Effector CD8-positive, alpha-beta T cell (primary cell): ENCODE results near the gene RAB7A.
"Not testable (repeated sequence)": the region's sequence is repeated elsewhere in the genome, so short reads cannot be mapped to it uniquely, and the experiment has no call there.

ENCODE experiments used
- DNase-seq: peaks from one replicate; lab custom pipeline; 2025; lab: John Stamatoyannopoulos, UW

The RAB7A gene

DNA sequence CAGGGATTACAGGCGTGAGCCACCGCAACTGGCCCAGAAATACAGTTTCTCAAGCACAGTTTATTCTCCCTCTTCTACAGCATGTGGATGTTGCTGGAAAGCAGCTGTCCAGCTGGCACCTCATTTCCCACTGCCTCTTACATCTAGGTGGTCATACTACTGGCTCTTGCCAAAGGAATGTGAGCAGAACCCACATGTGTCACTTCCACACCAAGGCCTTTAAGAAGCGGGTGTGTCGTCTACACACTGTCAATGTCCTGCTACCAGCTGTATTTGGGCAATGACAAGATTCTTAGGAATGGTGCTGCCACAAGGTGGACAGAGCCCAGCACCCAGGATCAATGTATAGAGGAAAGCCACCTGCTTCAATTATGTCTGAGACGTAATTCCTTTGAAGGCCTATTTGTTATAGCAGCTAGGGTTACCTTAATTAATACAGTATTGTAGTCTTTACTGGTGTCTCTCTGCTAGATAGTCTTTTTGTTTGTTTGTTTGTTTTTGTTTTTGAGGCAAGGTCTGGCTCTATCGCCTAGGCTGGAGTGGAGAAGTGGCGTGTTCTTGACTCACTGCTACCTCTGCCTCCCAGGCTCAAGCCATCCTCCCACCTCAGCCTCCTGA is 15.1 kb upstream of the RAB7A start:
- DNase-seq, result no peak

DNA sequence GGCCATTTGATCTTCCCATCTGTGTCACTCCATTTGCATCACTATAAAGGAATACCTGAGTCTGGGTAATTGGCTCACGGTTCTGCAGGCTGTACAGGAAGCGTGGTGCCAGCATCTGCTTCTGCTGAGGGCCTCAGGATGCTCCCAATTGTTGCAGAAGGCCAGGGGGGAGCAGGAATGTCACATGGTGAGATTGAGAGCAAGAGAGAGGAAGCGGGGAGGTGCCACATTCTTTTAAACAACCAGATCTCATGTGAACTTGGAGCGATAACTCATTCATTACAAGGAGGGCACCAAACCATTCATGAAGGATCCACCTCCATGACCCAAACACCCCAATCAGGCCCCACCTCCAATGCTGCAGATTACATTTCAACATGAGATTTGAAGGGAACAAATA is 13.1 kb upstream of the RAB7A start:
- no peak for DNase-seq

DNA sequence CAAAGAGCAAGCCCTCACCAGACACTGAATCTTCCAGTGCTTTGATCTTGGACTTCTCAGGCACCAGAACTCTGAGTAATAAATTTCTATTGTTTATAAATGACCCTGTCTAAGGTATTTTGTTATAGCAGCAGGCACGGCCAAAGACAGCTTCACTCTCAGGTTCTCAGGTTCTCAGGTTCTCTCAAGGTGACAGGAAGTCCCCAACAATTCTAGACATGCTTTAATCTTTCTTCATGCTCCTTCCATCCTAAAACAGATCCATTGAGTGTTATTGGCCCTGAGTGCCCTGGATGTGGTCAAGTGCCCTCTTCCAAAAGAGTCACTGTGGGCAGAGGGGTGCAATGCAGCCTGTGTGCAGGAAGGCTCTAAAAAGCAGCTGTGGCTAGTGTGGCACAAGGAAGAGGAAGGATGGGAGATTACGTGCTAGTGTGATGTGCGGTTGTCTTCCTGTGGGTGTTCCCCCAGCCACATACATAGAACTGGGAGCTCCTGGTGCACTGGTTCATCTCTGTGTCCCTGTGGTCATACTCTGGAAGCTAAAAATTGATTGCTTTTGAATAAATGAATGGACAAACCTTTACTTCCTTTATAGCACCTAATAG is 11.0 kb upstream of the RAB7A start:
- no peak for DNase-seq

DNA sequence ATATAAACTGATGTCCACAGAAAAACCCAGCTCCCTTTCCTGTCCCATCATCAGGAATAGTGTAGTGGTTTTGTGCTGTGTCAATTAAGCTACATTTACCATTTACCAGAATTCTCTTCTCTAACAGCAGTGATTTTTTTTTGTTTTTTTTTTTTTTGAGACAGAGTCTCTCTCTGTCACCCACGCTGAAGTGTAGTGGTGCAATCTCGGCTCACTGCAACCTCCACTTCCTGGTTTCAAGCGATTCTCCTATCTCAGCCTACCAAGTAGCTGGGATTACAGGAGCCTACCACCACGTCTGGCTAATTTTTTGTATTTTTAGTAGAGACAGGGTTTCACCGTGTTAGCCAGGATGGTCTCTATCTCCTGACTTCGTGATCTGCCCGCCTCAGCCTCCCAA is 7.1 kb upstream of the RAB7A start:
- DNase-seq, result not testable (repeated sequence)

DNA sequence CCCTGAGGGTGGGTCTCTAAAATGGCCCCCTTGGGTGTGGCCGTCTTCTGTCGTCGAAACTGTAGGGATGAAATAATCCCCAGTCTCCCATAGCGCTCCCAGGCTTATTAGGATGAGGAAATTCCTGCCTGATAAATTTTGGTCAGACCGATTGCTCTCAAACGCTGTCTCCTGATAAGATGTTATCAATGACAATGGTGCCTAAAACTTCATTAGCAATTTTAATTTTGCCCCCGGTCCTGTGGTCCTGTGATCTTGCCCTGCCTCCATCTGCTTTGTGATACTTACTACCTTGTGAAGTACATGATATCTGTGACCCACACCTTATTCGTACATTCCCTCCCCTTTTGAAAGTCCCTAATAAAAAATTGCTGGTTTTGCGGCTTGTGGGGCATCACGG is 5.1 kb upstream of the RAB7A start:
- no peak for DNase-seq

DNA sequence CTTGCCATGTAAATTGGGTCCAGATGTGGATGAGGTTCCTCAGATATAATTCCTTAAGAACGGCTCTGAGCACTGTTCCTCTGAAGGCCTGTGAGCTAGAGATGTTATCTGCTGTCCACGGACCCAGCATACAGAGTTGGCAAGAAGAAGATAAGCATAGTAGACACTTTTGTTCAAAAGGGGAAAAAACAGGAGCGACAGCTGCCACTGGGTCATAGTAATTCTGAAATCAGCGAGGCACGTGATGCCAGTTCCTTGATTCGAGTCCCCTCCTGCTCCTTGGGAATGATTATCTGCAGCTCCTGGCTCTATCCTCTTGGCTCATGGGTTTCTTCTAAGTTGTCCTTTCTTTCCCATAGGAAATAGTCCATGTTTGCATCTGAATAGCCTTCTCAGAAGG is 2.5 kb upstream of the RAB7A start:
- no peak for DNase-seq

DNA sequence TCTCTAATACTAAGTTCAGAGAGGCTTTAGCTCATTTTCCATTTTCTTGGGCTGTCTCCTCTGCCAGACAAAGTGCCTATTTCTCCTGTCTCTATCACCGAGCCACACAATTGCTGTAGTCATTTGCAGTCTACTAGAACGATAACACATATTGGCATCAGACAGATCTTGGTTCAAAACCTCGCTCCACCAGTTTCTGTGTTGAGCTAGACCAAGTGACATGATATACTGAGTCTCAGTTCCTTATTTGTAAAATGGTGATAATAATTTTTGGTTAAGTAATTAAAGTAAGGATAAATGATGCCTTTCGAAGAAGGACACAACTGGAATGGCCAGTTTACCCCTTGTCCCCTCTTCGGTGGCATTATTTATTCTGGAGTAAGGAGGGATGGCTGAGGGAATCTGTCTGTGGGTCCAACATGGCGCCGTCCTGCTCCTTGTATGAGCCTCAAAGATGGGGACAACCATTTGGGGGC is 398 bp upstream of the RAB7A start:
- DNase-seq, result no peak

DNA sequence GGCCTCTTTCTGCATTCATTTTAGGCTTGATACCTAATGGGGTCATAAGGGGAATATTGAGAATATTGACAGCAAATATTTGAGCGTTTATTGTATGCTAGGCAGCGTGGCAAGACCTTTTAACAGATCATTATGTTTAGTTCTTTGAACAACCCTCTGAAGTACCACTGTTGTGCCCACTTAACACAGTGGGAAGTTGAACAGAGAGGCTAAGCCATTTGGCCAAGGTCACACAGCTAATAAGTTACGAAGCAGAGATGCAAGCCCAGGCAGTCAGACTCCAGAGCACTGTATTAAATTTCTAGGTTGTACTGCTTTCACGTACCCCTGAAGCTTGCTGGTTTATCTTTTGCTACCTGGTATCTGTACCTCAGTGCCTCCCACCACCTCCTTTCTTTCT is 1.1 kb downstream of the RAB7A start:
- DNase-seq, result no peak

DNA sequence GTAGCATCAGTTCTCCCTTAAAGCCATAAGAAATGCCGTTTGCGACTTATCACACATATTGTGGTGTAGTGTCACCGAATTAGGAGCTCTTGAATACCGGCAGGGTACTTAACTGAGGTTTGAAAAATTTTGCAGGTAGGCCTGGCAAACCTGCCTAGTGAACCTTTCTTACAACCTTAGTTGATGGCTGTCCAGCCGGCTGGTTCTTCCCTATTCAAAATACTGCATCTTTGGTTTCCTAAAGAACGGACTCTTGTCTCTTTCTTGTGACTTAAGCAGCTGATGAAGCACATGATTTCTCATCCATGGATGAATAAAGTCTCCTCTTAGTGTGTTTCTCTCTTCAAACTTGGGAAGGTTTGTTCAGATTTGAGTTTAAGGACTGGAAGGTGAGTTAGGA is 1.5 kb downstream of the RAB7A start:
- no peak for DNase-seq

DNA sequence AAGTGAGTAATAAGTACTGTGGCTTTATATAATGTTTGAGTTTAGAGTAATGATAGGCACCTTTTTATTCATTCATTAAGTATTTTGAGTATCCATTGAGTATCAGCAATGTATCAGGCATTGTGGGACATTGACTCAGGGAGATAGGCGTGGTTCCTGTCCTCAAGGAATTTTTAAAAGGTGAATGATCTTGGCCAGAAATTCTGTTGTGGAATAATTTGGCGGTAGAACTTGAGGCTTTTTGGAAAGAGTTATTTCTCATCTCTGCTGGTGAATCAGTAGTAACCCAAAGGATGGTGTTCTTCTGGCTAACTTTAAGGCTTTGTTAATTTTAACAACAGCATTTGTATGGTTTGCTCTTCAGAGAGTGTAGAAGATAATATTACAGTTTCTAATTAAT is 2.0 kb downstream of the RAB7A start:
- no peak for DNase-seq

DNA sequence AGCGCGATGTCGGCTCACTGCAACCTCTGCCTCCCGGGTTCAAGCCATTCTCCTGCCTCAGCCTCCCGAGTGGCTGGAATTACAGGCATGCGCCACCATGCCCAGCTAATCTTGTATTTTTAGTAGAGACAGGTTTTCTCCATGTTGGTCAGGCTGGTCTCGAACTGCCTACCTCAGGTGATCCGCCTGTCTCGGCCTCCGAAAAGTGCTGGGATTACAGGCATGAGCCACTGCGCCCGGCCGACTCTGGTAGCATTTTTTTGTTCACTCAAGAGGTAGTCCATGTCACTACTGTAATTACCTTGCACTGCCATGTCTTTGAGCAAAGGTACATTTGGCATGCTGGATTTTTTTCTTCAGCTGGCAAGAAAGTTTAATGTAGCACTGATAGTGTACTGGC is 2.5 kb downstream of the RAB7A start:
- not testable (repeated sequence) for DNase-seq

DNA sequence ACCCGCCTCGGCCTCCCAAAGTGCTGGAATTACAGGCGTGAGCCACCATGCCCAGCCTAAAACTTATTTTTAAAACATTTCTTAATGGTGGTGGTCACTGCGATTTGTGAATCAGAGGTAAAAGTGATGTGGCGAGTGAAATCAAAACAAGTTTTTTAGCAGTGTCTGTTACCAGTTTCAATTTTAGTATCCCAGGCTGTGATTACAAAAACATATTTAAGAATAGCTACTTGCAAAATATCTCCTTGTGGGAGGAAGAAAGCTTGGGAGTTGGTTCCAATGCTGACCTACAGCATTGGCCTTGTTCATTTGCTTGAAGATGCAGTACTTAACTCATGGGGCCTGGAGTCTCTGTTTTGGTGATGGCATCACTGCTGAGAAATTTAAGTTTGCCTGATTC is 4.5 kb downstream of the RAB7A start:
- DNase-seq, result no peak

DNA sequence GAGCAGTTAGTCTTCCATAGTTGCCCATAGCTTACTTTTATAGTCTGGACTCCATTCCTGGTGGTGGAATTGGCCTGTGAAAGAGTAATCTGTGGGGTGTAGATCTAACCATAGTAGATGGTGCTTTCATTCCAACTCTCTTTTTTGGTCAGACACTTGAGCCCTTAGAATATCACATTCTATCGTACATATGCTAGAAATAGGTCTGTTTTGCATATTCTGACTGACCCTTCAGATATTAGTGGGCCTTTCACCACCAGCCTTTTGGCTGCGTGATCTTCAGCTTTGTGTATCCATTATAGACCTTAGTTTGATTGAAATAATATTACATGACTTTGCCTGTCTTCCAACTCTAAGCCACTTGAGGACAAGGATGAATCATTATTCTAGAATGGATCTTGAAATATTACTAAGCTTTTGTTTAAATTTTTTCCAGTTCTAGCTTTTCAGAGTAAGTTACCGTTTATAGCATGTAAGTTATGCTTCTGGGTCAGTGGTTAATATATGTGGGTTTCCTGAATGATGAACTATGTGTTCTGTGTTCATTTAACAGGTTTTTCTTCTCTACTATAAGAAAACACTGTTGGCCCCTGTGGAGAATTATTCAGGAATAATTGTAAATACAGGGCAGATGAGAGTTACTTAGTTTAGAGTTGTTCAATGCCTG is 8.7 kb downstream of the RAB7A start:
- no peak for DNase-seq

DNA sequence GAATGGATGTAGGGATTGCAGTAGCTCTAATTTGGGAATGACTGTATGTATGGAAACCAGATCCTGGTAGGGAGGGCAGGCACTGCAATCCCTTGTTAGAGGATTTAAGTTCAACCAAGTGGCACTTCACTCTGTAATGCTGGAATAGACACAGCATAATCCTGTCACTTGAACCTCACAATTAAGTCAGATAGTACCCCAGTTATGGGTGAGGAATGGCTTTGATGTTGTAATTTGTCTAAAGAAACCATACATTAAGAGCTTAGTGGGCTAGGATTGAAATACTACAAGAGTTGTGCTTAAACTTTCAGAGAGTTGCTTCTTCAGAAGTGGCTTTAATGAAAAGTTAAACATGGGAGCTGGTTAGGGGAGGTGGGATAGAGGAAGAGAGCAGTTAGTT is 9.3 kb downstream of the RAB7A start:
- no peak for DNase-seq

DNA sequence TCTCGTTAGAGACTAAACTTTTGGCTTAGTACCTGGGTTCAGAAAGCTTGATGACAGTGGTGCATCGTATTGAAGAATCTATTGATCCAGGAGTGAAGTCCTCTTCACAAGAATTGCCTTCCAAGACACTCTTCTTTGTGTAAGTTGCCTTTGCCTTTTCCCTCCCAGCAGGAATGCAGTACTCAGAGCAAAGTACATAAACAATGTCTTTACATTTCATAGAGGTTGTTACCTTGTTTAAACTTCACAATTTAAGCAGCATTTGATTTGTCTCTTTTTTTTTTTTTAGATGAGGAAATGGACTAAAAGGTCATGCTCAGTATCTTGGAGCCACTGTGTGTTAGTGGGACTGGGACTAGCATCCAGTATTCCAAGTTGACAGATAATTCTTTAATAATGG is 9.9 kb downstream of the RAB7A start:
- DNase-seq, result no peak

DNA sequence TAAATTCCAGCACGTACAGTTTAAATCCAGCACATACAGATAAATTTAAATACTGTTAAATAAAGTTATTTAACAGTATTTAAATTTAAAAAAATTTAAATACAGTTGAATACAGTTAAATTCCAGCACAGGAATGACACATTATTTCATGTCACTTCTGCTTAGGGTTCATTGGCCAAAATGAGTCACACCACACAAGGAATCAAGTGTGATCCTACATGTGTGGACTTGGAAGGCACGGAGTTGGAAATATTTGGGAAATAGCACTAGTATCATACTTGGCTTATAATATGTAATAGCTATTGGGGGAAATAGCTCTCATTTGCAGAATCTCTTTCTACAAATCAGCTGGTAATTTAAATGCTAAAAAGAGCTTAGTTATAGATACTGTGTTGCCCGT is 10.6 kb downstream of the RAB7A start:
- DNase-seq, result no peak

DNA sequence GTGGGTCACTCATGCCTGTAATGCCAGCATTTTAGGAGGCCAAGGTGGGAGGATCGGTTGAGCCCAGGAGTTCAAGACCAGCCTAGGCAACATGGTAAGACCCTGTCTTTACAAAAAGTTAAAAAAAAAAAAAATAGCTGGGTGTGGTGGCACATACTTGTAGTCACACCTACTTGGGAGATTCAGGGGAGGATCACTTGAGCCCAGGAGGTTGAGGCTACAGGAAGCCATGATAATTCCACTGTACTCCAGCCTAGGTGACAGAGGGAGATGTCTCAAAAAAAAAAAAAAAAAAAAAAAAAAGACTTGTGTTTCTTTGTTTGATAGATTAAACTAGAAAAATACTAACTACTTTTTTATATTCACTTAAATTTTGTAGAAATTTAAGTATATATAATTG is 14.6 kb downstream of the RAB7A start:
- no peak for DNase-seq

DNA sequence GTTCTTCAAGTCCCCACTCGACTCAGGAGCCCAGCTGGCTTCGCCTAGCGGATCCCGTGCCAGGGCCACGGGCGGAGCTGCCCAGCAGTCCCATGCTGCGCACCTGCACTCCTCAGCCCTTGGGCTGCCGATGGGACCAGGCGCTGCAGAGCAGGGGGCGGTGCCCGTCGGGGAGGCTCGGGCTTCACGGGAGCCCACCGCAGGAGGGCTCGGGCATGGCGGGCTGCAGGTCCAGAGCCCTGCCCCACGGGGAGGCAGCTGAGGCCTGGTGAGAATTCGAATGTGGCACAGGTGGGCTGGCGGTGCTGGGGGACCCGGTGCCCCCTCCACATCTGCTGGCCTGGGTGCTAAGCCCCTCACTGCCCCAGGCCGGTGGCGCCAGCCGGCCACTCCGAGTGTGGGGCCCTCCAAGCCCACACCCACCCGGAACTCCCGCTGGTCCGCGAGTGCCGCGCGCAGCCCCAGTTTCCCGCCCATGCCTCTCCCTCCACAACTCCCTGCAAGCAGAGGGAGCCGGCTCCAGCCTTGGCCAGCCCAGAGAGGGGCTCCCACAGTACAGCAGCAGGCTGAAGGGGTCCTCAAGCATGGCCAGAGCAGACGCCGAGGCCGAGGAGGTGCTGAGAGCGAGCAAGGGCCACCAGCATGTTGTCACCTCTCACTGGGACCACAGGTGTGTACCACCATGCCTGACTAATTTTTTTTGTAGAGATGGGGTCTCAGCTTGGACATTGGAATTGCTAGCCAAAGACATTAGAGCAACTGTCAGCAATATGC is 17.0 kb downstream of the RAB7A start:
- no peak for DNase-seq

DNA sequence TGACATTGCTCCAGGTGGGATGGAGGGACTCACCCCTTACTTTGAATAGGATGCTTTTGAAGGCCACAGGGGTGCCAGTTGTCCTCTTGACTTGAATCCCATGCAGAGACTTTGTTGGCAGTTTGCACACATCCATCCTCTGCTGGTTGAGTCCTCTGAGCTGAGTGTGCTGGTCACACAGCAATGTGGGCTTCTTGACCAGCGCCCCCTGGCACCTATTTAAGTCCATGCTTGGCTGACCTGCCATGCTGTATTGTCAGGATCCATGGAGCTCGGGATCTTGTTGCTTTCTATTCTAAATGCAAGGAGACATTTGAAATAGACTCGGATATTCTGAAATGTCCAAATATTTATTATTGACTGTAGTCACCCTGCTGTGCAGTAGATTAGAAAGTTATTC is 19.8 kb downstream of the RAB7A start:
- DNase-seq, result no peak

DNA sequence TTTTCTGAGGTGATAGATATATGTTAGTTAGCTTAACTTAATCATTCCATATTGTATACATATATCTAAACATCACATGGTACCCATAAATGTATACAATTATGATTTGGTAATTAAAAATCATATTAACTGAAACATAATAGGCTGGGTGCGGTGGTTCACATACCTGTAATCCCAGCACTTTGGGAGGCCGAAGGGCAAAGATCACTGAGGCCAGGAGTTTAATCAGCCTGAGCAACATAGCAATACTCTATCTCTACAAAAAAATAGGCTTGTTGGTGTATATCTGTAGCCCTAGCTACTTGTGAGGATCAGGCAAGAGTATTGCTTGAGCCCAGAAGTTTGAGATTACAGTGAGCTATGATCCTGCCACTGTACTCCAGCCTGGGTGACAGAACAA is 20.9 kb downstream of the RAB7A start:
- DNase-seq, result no peak

DNA sequence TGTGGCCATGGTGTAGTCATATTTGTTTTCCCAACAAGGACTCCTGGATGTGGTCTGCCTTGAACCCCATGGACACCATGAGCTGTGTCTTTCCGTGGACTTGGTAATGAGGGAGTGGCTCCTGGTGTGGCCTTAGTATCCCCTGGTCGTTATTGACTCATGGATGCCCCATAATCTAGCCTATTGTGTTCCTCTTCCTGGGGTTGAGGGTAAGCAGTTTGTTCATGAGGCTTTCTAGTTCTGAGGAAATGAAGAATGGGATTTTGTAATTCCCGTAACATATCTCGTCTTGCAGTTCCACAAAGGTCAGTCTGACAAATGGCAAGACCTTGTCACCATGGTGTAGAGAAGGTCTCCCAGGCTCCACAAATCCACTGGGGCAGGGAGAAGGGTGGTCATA is 22.6 kb downstream of the RAB7A start:
- no peak for DNase-seq

DNA sequence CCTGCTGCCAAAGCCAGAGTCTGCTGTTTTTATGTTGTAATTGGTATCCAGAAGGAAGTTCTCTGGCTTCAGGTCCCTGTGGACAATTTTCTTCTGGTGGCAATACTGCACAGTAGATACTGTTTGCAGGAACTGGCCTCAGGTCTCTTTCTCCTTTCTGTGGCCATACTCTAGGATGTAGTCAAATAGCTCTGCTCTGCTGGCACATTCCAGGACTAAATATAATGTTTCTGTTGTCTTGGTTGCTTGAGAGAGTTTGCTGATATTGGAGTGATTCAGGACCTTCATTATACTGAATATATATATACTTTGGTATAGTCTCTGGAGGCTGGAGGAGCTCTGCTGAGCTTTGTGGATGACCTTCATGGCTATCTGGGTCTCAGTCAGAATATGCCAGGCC is 23.1 kb downstream of the RAB7A start:
- no peak for DNase-seq

DNA sequence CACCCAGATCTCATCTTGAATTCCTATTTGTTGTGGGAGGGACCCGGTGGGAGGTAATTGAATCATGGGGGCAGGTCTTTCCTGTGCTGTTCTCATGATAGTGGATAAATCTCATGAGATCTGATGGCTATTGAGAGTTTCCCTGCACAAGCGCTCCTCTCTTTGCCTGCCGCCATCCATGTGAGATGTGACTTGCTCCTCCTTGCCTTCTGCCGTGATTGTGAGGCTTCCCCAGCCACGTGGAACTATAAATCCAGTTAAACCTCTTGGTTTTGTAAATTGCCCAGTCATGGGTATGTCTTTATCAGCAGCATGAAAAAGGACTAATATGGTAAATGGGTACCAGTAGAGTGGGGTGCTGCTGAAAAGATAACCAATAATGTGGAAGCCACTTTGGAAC is 23.6 kb downstream of the RAB7A start:
- DNase-seq, result not testable (repeated sequence)
